ENCODE results near the gene LAMTOR2. TPM values are rescaled to one million over a fixed set of nuclear protein-coding genes. Genes with fewer than 3 reads are reported as not detected.

Gene LAMTOR2
- total and polyA plus RNA-seq, 9 of the 15 experiments (the other 6 are each of a cell fraction or from before 2014, with no cell fraction given), result 39.0 to 161 (median 74.6) TPM

- TF ChIP-seq NR0B1 (IDR thresholded peaks at IDR 0.05; ENCODE audit: partially characterized antibody) (no peak), NCOR1 (IDR thresholded peaks at IDR 0.05) (0 out of 2 replicates have a peak, but pooled peaks have one; percentile 24), GABPA (tag; conservative IDR thresholded peaks at IDR 0.05; ENCODE audit: low read depth) (no peak), DPF2 (IDR thresholded peaks at IDR 0.05) (peak; percentile 57; the same call in 1 of the 2 replicates), BRF2 (IDR thresholded peaks at IDR 0.05; ENCODE audit: borderline replicate concordance, insufficient read depth, insufficient read length) (no peak), KDM5B (IDR thresholded peaks at IDR 0.05; ENCODE audit: insufficient replicate concordance, low read depth, low read length) (peak; percentile 47), CBFA2T3 (IDR thresholded peaks at IDR 0.05) (no peak), E2F1 (CRISPR knock-in tag; IDR thresholded peaks at IDR 0.05) (peak; percentile 58; the same call in 1 of the 2 replicates), ZNF79 (CRISPR knock-in tag; IDR thresholded peaks at IDR 0.05; ENCODE audit: low read depth) (no peak), MBD2 (IDR thresholded peaks at IDR 0.05; ENCODE audit: borderline replicate concordance, low read depth) (no peak), CGGBP1 (CRISPR knock-in tag; IDR thresholded peaks at IDR 0.05) (no peak), SMARCE1 (IDR thresholded peaks at IDR 0.05) (peak; percentile 19; the same call in 1 of the 2 replicates), FUS (optimal IDR thresholded peaks at IDR 0.05; ENCODE audit: low read depth, low read length) (no peak), GABPB1 (CRISPR knock-in tag; IDR thresholded peaks at IDR 0.05) (no peak), ZNF277 (CRISPR knock-in tag; IDR thresholded peaks at IDR 0.05; ENCODE audit: borderline replicate concordance) (no peak), PTRF (tag; IDR thresholded peaks at IDR 0.05) (no peak), SMAD4 (CRISPR knock-in tag; conservative IDR thresholded peaks at IDR 0.05) (no peak)
These were observed 648 bp upstream of the LAMTOR2 start, which contains the start of gene UBQLN4 (continued) for GRCh38 chr1:156053768-156054499.
